Prostate gland (tissue), 2 donors: ENCODE results near the gene ARFGAP1.
A peak's percentile ranks its signal among the peaks of the same experiment; 100 is the strongest.

Source experiments
- POLR2A ChIP-seq: fragments of 450-650 bp; IDR thresholded peaks from one replicate; pipeline ENCODE4 v1.6.1; 2016; ENCODE audit warnings: antibody characterized with exemption, mild to moderate bottlenecking
- TF ChIP-seq, protein P1 (sequence below), 4 experiments: fragments of 200-600 bp in 2 of 4; fragments of 450-650 bp in 2 of 4; sonication (generic) in 2 of 4; IDR thresholded peaks; 1 replicate in 3 of 4; 2 replicates in 1 of 4; pipeline ENCODE4 v1.5.1; 2016 to 2019; ENCODE audit warnings: antibody characterized with exemption in 4 of 4, mild to moderate bottlenecking in 2 of 4, moderate library complexity in 2 of 4

- TF ChIP-seq, protein P1, sequence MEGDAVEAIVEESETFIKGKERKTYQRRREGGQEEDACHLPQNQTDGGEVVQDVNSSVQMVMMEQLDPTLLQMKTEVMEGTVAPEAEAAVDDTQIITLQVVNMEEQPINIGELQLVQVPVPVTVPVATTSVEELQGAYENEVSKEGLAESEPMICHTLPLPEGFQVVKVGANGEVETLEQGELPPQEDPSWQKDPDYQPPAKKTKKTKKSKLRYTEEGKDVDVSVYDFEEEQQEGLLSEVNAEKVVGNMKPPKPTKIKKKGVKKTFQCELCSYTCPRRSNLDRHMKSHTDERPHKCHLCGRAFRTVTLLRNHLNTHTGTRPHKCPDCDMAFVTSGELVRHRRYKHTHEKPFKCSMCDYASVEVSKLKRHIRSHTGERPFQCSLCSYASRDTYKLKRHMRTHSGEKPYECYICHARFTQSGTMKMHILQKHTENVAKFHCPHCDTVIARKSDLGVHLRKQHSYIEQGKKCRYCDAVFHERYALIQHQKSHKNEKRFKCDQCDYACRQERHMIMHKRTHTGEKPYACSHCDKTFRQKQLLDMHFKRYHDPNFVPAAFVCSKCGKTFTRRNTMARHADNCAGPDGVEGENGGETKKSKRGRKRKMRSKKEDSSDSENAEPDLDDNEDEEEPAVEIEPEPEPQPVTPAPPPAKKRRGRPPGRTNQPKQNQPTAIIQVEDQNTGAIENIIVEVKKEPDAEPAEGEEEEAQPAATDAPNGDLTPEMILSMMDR (IDR thresholded peaks at IDR 0.05): peak in 3 of 4 experiments; percentile 29 to 70 (median 61)
- no peak for TF ChIP-seq POLR2A
These were observed 18.3 kb downstream of the ARFGAP1 start for GRCh38 chr20:63290677-63291472.
